ENCODE data around the gene RSPRY1. TPM values are rescaled to one million over a fixed set of nuclear protein-coding genes. Genes with fewer than 3 reads are reported as not detected.

RSPRY1 gene
- total RNA-seq, 1 experiment from 2014 or later: 57.7 TPM

GRCh38 chr16:57152096-57153093, 33.7 kb upstream of the RSPRY1 start:
- no peak overlapping the region for H3K27ac Mint-ChIP-seq (ENCODE audit: unreplicated experiment)
- ChIA-PET POLR2A (no interaction called here), CTCF (interaction anchor here (1.5 to 1.6 kb wide), 2 partner anchors 33 to 68 kb away, joined by 3 to 4 read pairs; partner anchors contain the start of genes PSME3IP1 and RSPRY1)
- Histone ChIP-seq H3K4me1 (no peaks in the 10 kb centered on the region), H3K9me3 (no peaks in the 10 kb centered on the region), H3K27me3 (replicated peaks; ENCODE audit: control insufficient read depth, insufficient read depth, low read length) (no peaks in the 10 kb centered on the region), H3K4me3 (ENCODE audit: low read depth, low read length) (no peak overlapping the region), H3K36me3 (ENCODE audit: control insufficient read depth, insufficient read depth, low read length) (peaks cover 9% of the 10 kb centered on the region)
- no peak for DNase-seq
- peaks cover 12% of the 10 kb centered on the region for H3K4me1 Mint-ChIP-seq (ENCODE audit: low read depth, unreplicated experiment)
- BruUV-seq (replicated peaks): no TSS peak
- H3K27me3 Mint-ChIP-seq (ENCODE audit: insufficient read depth, unreplicated experiment): no peaks in the 10 kb centered on the region
- no peaks in the 10 kb centered on the region for H3K9me3 Mint-ChIP-seq (ENCODE audit: unreplicated experiment)
- no peak overlapping the region for H3K4me3 Mint-ChIP-seq (ENCODE audit: unreplicated experiment)
- intact Hi-C loops (cut with micrococcal nuclease; ENCODE audit: unreplicated experiment): no loop called here
- peaks cover 50% of the 10 kb centered on the region for H3K36me3 Mint-ChIP-seq (ENCODE audit: insufficient read depth, unreplicated experiment)
- no peak for TF ChIP-seq CTCF (IDR thresholded peaks at IDR 0.05; ENCODE audit: insufficient read depth in 1 of 2, low read depth in 1 of 2, low read length in 1 of 2, severe bottlenecking in 1 of 2, unreplicated experiment in 1 of 2)

- H3K27me3 ChIP-seq (replicated peaks; ENCODE audit: control insufficient read depth, insufficient read depth, low read length): no peaks in the 10 kb centered on the region
- Mint-ChIP-seq H3K9me3 (ENCODE audit: unreplicated experiment) (no peaks in the 10 kb centered on the region), H3K27ac (ENCODE audit: unreplicated experiment) (peak overlapping the region; percentile 34), H3K4me1 (ENCODE audit: low read depth, unreplicated experiment) (peaks cover 12% of the 10 kb centered on the region), H3K4me3 (ENCODE audit: unreplicated experiment) (no peak overlapping the region), H3K36me3 (ENCODE audit: insufficient read depth, unreplicated experiment) (peaks cover 58% of the 10 kb centered on the region), H3K27me3 (ENCODE audit: insufficient read depth, unreplicated experiment) (no peaks in the 10 kb centered on the region)
- TSS peak; percentile 64 for BruUV-seq (replicated peaks)
- intact Hi-C loops (cut with micrococcal nuclease; ENCODE audit: unreplicated experiment): no loop called here
- H3K4me3 ChIP-seq (ENCODE audit: low read depth, low read length): no peak overlapping the region
- ChIA-PET POLR2A (no interaction called here), CTCF (no interaction called here)
- H3K4me1 ChIP-seq: no peaks in the 10 kb centered on the region
- H3K9me3 ChIP-seq: no peaks in the 10 kb centered on the region
- no peak for TF ChIP-seq CTCF (IDR thresholded peaks at IDR 0.05; ENCODE audit: insufficient read depth in 1 of 2, low read depth in 1 of 2, low read length in 1 of 2, severe bottlenecking in 1 of 2, unreplicated experiment in 1 of 2)
- DNase-seq: no peak
- H3K36me3 ChIP-seq (ENCODE audit: control insufficient read depth, insufficient read depth, low read length): peaks cover 9% of the 10 kb centered on the region
Measured at GRCh38 chr16:57153841-57154240, 32.3 kb upstream of the RSPRY1 start.

GRCh38 chr16:57155702-57156350, 30.3 kb upstream of the RSPRY1 start:
- Mint-ChIP-seq H3K9me3 (ENCODE audit: unreplicated experiment) (no peaks in the 10 kb centered on the region), H3K27me3 (ENCODE audit: insufficient read depth, unreplicated experiment) (no peaks in the 10 kb centered on the region), H3K27ac (ENCODE audit: unreplicated experiment) (no peak overlapping the region), H3K4me3 (ENCODE audit: unreplicated experiment) (no peak overlapping the region), H3K36me3 (ENCODE audit: insufficient read depth, unreplicated experiment) (peaks cover 75% of the 10 kb centered on the region), H3K4me1 (ENCODE audit: low read depth, unreplicated experiment) (peaks cover 12% of the 10 kb centered on the region)
- CTCF ChIA-PET: no interaction called here
- H3K4me3 ChIP-seq (ENCODE audit: low read depth, low read length): no peak overlapping the region
- no peak for TF ChIP-seq CTCF (IDR thresholded peaks at IDR 0.05; ENCODE audit: insufficient read depth in 1 of 2, low read depth in 1 of 2, low read length in 1 of 2, severe bottlenecking in 1 of 2, unreplicated experiment in 1 of 2)
- no peaks in the 10 kb centered on the region for H3K4me1 ChIP-seq
- H3K36me3 ChIP-seq (ENCODE audit: control insufficient read depth, insufficient read depth, low read length): peaks cover 9% of the 10 kb centered on the region
- intact Hi-C loops (cut with micrococcal nuclease; ENCODE audit: unreplicated experiment): no loop called here
- no peaks in the 10 kb centered on the region for H3K9me3 ChIP-seq
- POLR2A ChIA-PET: interaction anchor here (0.7 kb wide), 1 partner anchor 15 kb away, joined by 3 read pairs; no protein-coding TSS in a partner anchor
- no peaks in the 10 kb centered on the region for H3K27me3 ChIP-seq (replicated peaks; ENCODE audit: control insufficient read depth, insufficient read depth, low read length)
- no TSS peak for BruUV-seq (replicated peaks)
- DNase-seq: no peak

All from Caco-2 (cell line).